ENCODE measurements around the gene CBLB. TPM values are rescaled to one million over a fixed set of nuclear protein-coding genes. Genes with fewer than 3 reads are reported as not detected.
A peak's percentile ranks its signal among the peaks of the same experiment; 100 is the strongest.

Gene CBLB
- total and polyA plus RNA-seq, 9 of the 15 experiments (the other 6 are each of a cell fraction or from before 2014, with no cell fraction given), result 1.8 to 8.1 (median 5.3) TPM

DNA sequence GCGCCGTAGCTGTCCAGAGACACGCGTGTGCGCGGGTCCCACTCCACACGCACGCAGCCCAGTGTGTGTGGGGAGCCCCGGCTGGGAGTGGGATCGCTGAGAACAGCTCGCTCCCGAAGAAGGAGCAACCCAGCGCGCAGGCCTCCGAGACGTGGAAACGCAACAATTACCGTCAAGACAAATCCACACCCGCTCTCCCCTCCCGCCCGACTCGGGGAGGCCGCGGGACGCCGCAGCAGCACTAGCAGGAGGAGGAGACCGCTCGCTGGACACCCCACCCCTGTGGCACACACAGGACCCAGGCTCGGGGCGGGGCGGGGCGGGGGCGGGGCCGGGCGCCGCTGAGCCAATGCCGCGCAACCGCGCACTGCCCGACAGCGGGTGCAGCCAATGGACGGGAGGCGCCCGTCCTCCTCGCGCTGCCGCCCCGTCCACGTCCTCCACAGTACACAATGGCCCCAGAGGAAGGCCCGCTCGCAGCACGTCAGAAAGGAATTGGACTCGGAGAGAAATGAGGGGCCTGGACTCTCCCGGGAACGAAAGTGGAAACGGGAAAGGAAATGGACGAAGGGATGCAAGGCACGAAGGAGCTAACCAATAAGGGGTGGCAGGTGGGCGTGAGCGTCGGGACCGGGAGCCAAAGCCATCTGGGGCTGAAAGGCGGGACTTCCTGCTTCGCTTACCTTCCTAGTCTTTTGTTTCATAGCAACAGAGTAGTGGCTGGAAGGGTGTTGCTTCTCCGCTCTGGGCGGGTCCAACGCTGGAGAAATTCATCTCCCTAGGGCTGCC, at the start of gene CBLB (continued):
- TF ChIP-seq, protein P1, sequence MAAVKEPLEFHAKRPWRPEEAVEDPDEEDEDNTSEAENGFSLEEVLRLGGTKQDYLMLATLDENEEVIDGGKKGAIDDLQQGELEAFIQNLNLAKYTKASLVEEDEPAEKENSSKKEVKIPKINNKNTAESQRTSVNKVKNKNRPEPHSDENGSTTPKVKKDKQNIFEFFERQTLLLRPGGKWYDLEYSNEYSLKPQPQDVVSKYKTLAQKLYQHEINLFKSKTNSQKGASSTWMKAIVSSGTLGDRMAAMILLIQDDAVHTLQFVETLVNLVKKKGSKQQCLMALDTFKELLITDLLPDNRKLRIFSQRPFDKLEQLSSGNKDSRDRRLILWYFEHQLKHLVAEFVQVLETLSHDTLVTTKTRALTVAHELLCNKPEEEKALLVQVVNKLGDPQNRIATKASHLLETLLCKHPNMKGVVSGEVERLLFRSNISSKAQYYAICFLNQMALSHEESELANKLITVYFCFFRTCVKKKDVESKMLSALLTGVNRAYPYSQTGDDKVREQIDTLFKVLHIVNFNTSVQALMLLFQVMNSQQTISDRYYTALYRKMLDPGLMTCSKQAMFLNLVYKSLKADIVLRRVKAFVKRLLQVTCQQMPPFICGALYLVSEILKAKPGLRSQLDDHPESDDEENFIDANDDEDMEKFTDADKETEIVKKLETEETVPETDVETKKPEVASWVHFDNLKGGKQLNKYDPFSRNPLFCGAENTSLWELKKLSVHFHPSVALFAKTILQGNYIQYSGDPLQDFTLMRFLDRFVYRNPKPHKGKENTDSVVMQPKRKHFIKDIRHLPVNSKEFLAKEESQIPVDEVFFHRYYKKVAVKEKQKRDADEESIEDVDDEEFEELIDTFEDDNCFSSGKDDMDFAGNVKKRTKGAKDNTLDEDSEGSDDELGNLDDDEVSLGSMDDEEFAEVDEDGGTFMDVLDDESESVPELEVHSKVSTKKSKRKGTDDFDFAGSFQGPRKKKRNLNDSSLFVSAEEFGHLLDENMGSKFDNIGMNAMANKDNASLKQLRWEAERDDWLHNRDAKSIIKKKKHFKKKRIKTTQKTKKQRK (IDR thresholded peaks at IDR 0.05; ENCODE audit: borderline replicate concordance, low read depth, low read length), result 0 out of 2 replicates have a peak, but pooled peaks have one; percentile 23
- TF ChIP-seq, protein P2, sequence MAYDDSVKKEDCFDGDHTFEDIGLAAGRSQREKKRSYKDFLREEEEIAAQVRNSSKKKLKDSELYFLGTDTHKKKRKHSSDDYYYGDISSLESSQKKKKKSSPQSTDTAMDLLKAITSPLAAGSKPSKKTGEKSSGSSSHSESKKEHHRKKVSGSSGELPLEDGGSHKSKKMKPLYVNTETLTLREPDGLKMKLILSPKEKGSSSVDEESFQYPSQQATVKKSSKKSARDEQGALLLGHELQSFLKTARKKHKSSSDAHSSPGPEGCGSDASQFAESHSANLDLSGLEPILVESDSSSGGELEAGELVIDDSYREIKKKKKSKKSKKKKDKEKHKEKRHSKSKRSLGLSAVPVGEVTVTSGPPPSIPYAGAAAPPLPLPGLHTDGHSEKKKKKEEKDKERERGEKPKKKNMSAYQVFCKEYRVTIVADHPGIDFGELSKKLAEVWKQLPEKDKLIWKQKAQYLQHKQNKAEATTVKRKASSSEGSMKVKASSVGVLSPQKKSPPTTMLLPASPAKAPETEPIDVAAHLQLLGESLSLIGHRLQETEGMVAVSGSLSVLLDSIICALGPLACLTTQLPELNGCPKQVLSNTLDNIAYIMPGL (CRISPR knock-in tag; IDR thresholded peaks at IDR 0.05), result no peak
- TF ChIP-seq EZH2 (IDR thresholded peaks at IDR 0.05; ENCODE audit: borderline replicate concordance, low read depth, low read length) (no peak), ATF1 (CRISPR knock-in tag; IDR thresholded peaks at IDR 0.05) (no peak), ATF1 (tag; IDR thresholded peaks at IDR 0.05) (peak; percentile 65), CREM (IDR thresholded peaks at IDR 0.05; ENCODE audit: low read depth) (peak; percentile 57; the same call in 1 of the 2 replicates), ZNF830 (CRISPR knock-in tag; IDR thresholded peaks at IDR 0.05) (no peak), ZBTB40 (IDR thresholded peaks at IDR 0.05) (peak; percentile 80), ZBTB40 (CRISPR knock-in tag; IDR thresholded peaks at IDR 0.05) (no peak), RBFOX2 (IDR thresholded peaks at IDR 0.05; ENCODE audit: low read depth, low read length) (peak; percentile 73), GABPA (tag; conservative IDR thresholded peaks at IDR 0.05; ENCODE audit: low read depth) (peak; percentile 89)

Measured in K562 (cell line).